ENCODE results near the gene ACTR3C.
"Not testable (repeated sequence)": the region's sequence is repeated elsewhere in the genome, so short reads cannot be mapped to it uniquely, and the experiment has no call there.

The ACTR3C gene

DNA sequence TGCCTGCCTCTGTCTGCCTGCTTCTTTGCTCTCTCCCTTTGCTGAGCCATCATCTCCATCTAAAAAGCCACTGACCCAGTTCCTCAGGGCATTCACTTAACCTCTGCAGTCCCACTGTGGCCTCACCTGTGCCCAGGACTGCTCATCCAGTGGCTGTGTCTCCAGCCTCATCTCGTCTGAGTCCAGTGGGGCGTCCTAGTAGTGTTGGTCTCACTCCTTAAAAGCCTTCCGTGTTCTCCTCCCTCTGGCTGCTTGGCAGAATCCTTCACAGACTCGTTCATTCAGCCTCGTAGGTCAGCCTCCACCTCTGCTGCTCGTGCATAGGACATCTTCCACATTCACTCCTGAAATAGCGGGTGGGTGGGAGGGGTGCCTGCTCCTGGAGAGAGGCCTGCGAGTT lies 10.8 kb upstream of the ACTR3C start:
- DNase-seq = no peak

DNA sequence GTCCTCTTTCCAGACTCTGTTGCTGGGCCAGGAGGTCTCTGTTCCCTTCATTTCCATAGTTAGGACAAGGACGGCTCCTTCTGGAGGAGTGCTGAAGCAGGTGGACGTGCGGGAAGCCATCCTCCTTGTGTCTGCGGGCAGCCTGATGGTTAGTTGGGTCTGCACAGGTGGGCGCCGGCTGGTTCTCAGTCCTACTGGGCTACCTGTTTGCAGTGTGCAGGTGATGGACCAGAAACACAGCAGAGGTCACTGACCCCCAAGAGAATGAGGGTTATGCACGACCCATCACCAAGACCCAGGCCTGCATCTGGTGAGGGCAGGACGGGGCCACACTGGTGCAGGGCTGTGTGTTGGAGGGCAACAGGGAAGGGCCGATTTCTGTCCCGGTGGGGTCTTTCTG lies 10.3 kb upstream of the ACTR3C start:
- no peak for DNase-seq

DNA sequence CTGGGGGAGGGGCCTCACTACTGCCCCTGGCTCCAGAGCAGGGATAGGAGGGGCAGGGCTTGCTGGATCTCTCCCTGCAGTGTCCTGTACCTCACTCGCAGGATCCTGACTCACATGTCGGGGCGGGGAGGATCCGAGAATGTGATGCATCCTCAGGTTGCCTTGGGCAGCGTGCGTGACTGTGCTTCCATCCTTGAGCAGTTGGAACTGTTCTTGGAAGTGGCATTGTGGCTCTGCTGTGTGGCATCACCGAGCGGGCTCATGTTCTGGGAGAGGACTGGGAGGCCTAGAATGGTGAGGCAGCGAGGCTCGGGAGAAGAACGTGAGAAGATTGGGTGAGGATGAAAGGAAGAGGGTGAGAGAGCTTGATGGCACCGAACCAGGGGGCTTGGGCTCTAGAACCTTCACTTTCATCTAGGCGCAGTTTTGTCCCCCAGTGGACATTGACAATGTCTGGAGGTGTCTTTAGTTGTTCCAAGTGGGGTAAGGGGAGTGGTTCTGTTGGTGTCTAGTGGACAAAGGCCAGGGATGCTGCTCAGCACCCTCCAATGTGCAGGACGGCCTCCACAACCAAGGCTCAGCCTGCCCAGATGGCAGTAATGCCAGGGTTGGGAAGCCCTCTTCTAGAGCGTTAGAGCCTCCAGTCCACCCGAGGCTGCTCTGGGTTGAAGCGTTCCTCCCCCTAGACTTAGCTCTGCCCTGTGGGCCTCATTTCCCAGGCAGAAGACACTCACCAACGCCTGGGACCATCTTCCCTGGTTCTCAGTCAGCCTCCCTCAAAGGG lies 9.7 kb upstream of the ACTR3C start:
- DNase-seq = no peak

DNA sequence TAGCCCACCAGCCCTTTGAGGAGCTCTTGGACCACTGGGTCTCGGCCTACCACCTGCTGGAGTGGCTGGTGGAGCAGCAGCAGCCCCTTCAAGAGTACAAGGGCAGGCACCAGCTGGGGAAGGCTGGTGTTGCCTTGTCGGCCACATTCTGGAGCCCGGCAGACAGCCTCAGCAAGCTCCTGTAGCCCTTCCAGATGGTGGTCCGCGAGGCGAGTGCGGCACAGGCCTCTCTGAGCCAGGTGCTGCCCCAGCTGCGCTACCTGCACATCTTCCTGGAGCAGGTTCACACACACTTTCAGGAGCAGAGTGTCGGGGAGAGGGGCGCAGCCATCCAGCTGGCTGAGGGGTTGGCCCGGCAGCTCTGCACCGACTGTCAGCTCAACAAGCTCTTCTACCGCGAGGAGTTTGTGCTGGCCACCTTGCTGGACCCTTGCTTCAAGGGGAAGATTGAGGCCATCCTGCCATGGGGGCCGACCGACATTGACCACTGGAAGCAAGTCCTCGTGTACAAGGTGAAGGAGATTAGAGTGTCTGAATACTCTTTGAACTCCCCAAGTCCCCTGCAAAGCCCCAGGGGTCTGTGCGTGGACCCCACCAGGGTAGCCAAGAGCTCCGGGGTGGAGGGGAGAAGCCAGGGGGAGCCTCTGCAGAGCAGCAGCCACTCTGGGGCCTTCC lies 7.0 kb upstream of the ACTR3C start:
- no peak for DNase-seq

DNA sequence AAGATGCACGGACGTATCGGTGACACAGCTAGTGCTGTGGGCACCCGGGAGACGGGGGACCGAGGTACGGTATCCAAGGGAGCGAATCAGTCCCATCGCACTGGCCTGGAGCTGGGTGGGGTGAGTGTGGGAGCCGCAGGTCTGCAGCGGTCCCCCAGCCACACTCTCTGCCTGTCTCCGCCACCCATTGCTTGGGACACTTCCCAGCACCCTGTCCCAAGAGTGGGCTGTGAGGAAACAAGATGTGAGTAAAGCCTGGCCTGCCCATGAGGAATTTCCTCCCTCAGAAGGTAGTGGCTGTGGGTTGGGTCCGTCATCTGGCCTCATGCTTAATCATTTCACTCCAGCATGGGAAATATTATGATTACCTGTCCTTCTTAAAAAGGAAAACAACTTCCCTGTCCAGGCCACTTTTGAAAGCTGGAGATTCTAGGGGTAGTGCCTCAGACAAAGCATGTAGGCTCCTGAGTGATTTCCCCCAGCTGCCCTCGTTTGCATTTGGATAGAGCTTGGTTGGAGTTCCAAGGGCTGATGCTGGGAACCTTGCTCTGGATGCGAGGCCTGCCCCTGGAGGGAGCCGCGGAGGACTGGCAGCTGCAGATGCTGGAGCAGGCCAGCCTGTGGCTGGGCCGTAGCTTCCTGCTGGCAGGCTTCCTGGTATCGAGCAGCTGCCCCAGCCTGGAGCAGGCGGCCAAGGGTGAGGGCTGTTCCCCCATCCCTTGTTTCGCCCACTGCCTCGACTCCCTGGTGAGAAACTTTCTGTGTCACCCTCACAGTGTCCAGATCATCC lies 6.2 kb upstream of the ACTR3C start:
- no peak for DNase-seq

DNA sequence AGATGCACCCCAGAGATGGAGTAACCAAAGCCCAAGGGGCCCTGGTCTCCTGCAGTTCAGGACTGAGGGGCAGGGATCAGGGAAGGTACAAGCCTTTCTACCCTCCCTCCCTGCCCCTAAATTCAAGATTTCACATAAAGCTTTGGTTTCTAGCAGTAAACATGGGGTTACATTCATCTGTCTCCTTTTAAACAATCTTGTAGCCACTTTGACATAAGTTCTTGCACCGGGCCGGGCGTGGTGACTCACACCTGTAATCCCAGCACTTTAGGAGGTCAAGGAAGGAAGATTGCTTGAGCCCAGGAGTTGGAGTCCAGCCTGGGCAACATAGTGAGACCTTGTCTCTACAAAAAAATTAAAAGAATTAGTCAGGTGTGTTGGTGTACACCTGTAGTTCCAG lies 4.0 kb upstream of the ACTR3C start:
- DNase-seq = no peak

DNA sequence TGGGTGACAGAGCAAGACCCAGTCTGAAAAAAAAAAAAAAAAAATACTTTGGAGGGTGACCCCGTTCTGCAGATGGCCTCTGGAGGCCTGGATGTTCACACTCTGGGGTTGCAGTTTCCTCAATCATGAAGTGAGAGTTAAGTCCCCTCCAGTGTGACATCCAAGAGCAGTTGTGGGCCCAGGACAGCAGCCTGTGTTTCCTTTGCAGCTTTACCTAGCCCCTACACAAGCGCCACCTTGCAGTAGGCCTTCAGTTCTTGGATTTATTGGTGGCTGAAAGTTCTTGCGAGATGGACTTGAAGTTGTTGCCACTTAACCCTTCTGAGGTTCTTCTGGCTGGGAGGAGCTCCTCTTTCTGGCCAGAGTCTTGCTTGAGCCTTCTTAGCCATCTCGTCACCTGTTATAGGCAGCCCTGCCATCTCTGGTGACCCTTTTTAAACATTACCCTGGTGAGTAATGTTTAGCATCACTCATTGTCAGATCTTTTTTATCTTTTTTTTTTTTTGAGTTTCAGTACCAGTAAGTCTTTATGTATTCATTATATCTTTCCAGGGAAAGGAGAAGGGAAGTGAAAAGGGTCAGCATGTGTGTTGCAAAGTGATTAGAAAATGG lies 3.4 kb upstream of the ACTR3C start:
- DNase-seq = no peak

DNA sequence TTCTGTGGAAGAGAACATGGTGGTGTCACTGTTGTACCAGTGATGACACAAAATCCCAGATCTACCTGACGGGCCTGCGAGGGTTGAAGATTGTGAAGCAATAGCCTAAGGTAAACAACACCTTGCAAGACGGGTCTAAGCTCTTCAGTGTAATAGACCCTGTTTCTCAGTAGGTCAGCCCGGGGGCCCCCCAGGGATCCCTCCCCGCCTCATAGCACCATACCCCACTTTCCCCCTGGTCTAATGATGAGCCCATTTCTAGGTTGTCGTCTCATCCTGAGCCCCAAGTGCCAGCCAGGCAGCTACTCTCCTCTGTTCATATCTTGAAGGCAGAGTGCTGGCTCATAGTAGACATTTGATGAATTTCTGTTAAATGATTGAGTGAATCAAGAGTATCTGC lies 2.6 kb upstream of the ACTR3C start:
- DNase-seq = no peak

DNA sequence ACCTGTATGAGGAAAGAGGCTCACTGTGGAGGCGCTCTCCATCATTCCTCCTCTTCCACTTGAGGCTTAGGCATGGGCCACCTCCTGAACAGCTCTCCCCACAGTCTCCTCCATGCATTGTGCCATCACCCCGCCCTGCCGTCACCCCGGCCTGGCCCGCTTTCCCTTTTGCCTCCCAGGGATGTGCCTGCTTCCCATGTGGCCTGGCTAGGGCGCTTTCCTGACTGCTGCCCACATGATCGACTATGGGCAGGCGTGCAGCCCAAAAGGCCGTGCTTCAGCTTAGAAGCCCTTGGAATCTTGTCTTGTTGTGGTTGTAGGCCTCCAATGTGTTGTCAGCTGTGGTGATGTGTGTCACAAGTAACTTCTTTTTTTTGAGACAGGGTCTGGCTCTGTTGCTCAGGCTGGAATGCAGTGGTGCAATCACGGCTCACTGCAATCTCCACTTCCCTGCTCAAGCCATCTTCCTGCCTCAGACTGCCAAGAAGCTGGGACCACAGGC lies 1.8 kb upstream of the ACTR3C start:
- DNase-seq = no peak

DNA sequence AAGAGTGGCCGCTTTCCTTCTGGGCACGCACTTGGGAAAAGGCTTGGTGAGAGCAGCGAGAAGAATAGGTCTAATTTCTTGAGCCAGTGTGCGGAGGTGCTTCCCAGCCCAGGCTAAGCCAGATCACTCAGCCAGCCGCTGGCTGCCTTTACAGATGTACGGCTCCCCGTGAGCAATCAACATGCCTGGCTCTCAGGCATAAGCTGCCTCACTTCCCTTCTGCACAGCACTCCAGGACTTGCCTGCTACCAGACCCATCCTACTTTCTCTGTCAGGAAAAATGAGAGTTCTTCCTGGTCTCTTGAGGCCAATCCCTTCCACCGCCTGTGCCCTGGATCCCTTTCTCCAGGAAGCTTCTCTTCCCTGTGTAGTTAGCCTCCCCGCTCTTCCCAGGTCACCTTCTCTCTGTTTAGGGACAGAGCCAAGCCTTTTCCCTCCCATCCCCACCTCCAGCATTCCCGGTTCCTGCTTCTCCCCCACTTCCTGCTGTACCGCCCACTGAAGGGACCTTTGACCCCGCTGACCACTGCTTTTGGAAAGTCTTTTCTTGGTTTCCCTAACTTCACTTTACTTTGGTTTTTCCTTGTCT lies 1.1 kb upstream of the ACTR3C start:
- DNase-seq = peak; percentile 43

DNA sequence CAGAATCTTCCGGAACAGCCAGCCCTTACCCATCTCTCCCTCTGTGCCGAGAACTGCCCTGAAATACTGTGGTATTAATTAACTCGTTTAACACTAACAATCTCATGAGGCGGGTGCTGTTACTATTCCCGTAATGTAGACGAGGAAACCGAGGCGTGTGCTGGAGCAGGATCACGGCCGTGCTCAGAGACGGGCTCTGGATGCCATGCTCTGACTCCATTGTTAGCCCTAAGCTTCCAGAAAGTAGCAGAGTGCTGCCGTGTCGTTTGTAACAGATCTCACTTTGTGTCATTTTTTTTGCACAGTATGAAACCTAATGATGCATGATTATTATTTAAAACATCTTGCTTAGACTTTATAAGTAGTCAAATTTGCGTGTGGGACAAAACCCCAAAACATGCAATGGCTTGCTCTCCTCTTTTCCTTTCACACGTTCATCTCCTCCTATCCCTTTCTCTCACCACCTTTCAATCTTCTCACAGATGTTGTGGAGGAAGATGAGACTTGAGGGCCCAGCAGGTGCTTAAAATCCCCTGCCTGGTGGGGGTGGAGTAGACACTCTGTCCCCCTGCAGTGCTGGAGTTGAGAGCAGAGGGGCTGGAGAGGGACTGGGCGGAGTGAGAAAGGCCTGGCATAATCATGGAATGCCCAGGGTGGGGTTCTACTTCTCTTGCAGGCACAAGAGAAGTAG lies 482 bp upstream of the ACTR3C start:
- peak; percentile 89 for DNase-seq

DNA sequence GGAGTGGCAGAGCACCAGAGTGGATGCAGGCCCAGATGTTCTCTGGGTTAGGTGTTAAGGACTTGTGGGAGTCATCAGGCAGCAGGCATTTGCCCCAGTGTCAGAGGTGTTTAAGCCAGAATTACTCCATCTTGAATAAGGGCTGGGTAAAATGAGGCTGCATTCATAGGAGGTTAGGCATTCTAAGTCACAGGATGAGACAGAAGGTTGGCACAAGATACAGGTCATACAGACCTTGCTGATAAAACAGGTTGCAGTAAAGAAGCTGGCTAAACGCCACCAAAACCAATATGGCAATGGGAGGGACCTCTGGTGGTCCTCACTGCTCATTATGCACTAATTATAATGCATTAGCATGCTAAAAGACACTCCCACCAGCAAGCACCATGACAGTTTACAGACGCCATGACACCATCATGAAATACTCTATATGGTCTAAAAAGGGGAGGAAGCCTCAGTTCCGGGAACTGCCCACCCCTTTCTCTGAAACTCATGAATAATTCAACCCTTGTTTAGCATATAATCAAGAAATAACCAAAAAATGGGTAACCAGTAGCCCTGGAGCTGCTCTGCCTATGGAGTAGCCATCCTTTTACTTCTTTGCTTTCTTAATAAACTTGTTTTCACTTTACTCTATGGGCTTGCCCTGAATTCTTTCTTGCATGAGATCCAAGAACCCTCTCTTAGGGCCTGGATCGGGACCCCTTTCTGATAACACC lies 1.1 kb downstream of the ACTR3C start:
- DNase-seq = peak; percentile 75

DNA sequence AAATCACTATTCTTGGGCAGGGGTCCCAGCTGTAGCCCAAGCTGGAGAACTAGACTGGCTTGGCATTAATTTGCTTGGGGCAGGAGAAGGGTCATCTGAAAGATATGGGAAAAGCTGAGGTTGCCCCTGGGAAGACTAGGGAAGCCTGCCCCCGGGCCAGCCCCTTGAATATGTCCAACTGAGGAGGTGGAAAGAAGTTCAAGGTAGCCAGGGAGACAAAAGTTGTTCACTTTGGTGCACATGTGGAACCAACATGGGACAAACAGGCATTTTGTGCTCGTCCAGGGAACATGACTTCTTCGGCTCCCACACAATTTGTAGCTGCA lies 1.6 kb downstream of the ACTR3C start:
- no peak for DNase-seq

DNA sequence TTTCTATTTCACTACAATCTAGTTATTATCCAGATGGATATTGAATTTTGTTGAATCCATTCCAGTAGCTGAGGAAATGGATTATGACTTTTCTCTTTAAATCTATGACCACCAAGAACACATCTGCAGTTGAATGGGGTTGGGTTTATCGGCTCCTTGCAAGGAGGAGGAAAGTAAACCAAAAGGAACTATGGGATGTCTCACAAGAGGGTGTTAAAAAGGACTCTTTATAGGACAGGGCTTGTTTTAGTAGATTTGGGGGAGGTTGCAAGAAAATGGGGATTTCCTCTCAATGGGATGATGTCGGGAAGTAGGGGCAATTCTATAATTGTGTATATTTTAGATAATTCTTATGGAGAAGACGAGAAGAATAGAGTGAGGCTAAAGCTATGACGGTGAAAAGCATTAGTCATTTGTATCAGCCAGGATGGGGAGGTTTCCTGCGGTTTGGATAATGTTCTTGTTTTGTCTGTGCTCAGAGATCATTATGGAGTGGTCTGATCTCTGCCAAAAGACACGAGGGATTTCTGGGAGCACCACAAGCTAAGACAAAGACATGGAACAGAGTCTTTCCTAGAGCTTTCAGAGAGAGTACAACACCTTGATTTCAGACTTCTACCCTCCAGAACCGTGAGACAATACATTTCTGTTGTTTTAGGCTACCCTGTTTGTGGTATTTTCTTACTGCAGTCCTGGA lies 5.4 kb downstream of the ACTR3C start:
- no peak for DNase-seq

DNA sequence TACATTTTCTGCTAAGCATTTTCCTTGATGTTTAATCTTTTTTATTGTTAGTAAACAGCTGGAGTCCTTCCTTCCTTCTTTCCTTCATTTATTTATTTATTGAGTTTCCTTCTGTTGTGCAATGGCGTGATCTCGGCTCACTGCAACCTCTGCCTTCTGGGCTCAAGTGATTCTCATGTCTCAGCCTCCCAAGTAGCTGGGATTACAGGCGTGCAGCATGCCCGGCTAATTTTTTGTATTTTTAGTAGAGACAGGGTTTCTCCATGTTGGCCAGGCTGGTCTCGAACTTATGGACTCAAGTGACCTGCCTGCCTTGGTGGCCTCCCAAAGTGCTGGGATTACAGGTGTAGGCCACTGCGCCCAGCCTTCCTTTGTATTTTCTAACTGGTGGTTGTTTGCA lies 6.4 kb downstream of the ACTR3C start:
- DNase-seq = not testable (repeated sequence)

DNA sequence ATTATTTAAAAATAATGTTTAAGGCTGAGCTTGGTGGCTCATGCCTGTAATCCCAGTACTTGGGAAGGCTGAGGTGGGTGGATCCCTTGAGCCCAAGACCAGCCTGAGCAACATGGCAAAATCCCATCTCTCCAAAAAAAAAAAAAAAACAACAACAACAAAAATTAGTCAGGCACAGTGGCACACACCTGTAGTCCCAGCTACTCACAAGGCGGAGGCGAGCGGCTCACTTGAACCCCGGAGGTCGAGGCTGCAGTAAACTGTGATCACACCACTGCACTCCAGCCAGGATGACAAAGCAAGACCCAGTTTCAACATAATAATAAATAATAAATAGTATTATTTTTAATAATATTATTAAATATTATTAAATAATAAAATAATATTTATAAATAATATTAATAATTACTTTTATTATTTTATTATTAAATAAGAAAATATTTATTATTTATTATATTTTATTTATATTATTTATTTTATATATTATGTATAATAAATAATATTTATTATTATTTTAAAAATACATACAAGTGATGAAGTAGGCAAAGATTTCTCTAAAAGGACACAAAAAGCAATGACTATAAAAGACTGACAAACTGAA lies 8.6 kb downstream of the ACTR3C start:
- DNase-seq = no peak

DNA sequence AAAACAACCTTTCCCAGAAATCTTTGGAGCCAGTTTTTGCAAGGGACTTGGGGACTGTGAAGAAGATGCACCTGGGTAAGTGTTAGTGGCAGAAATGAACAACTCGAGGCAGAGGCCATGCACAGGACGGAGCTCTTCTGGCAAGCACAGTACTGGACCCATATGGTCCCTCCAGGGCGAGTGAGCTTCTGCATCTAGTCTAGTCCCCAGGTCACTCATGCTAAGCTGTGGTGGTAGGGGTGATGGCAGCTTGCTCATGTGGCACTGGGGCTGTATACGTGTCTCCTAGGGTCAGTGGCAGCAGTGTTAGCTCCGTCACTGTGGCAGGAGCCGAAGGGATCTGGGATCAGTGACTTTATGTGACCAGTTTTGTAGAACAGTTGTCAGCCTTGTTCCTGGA lies 9.5 kb downstream of the ACTR3C start:
- no peak for DNase-seq

DNA sequence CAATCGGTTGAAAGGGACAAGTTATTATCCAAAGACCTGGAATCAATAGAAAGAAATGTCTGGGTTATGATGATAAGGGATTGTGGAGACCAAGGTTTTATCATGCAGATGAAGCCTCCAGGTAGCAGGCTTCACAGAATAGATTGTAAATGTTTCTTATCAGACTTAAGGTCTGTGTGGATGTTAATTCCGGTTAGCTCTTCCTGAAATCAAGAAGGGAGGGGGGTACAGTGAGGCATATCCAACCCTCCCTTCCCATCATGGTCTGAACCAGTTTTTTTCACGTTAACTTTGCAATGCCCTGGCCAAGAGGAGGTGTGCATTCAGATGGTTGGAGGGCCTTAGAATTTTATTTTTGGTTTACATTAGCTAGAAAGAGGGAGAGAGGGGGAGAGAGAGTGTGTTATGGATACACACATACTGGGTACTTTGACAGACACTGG lies 10.0 kb downstream of the ACTR3C start:
- DNase-seq = no peak

DNA sequence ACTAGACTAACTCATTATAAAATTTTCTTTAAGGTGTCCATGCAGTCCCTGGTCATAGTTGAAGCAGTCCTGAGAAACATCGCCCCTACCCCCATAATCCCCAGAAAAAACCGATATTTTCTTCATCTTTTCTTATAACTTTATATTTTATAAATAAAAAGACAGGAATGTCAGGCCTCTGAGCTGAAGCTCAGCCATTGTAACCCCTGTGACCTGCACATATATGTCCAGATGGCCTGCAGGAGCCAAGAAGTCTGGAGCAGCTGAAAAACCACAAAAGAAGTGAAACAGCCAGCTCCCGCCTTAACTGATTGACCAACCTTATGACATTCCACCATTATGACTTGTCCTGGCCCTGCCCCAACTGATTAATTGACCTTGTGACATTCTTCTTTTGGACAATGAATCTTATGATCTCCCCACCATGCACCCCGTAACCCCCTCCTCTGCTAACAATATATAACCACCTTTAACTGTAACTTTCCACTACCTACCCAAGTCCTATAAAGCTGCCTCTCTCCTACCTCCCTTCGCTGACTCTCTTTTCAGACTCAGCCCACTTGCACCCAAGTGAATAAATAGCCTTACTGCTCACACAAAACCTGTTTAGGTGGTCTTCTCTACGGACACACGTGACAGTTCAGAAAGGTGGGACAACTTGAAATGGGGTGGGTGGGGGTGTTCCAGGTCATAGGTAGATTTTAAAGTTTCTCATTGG lies 10.5 kb downstream of the ACTR3C start:
- DNase-seq = not testable (repeated sequence)

DNA sequence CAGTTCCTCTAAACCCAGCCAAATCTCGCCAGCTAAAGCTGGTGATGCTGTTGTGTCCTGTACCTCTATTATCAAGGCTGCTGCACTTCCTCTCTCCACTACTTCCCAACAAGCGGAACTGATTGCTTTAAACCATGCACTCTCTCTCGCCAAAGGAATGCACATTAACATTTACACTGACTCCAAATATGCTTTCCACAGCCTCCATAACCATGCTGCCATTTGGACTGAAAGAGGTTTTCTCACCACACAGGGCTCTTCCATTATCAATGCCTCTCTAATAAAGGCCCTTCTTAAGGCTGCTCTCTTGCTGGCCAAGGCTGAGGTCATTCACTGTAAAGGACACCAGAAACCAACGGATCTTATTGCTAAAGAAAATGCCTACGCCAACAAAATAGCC lies 11.6 kb downstream of the ACTR3C start:
- no peak for DNase-seq

Data from DMS53 (cell line).